Measurements from ENCODE around the gene MLYCD. TPM values are rescaled to one million over a fixed set of nuclear protein-coding genes. Genes with fewer than 3 reads are reported as not detected.

MLYCD gene
- total RNA-seq, 1 donor from 2014 or later, result 5.3 TPM

DNA sequence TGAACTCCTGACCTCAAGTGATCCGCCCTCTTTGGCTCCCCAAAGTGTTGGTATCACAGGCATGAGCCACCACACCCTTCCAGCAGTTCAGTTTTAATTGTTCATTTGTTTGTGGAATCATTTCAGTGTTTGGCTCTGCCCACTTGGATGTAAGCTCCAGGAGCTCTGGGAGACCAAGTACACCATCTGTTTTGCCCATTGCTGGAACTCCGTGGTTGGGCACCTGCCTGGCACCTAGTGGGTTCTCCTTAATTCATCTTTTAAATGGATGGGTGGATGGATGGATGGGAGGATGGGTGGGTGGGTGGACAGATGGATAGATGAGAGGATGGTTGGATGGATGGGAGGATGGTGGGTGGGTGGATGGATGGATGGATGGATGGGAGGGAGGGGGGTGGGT is 68.2 kb downstream of the MLYCD start:
- no peak for DNase-seq (ENCODE audit: extremely low spot score, unreplicated experiment)
- no peak overlapping the region for H3K27ac Mint-ChIP-seq (ENCODE audit: unreplicated experiment)

DNA sequence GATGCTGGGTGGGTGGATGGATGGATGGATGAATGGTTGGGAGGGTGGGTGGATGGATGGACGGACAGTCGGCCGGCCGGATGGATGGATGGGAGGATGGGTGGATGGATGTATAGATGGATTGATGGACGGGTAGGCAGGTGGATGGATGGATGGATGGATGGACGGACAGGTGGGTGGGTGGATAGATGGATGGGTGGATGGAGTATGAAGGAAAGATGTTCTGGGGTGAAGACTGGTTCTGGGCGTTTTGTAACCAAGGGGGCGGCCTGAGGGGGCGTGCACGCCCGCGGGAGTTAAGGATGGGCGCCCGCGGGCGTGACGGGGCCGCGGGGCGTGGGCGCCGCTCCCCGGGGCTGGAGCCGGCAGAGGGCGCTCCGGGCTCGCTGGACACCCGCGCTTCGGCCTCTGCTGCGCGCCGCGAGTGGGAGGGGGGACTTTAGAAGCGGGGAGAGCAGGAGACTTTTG is 69.0 kb downstream of the MLYCD start, which contains the start of gene NECAB2:
NECAB2 (plus strand) TSS at position 407 of the 468 bp plus-strand sequence. CDS start 405 bp downstream, outside the sequence.
- DNase-seq (ENCODE audit: extremely low spot score, unreplicated experiment), result no peak

More for the DNA sequence above, 68.2 kb downstream of the MLYCD start:
- Mint-ChIP-seq H3K36me3 (ENCODE audit: unreplicated experiment) (no peaks in the 10 kb centered on the region), H3K27me3 (ENCODE audit: unreplicated experiment) (peaks cover 6% of the 10 kb centered on the region), H3K9me3 (ENCODE audit: unreplicated experiment) (no peaks in the 10 kb centered on the region), H3K4me1 (ENCODE audit: unreplicated experiment) (peaks cover 1% of the 10 kb centered on the region), H3K4me3 (ENCODE audit: unreplicated experiment) (no peak overlapping the region)
- TF ChIP-seq, protein P1, sequence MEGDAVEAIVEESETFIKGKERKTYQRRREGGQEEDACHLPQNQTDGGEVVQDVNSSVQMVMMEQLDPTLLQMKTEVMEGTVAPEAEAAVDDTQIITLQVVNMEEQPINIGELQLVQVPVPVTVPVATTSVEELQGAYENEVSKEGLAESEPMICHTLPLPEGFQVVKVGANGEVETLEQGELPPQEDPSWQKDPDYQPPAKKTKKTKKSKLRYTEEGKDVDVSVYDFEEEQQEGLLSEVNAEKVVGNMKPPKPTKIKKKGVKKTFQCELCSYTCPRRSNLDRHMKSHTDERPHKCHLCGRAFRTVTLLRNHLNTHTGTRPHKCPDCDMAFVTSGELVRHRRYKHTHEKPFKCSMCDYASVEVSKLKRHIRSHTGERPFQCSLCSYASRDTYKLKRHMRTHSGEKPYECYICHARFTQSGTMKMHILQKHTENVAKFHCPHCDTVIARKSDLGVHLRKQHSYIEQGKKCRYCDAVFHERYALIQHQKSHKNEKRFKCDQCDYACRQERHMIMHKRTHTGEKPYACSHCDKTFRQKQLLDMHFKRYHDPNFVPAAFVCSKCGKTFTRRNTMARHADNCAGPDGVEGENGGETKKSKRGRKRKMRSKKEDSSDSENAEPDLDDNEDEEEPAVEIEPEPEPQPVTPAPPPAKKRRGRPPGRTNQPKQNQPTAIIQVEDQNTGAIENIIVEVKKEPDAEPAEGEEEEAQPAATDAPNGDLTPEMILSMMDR (IDR thresholded peaks at IDR 0.05), result no peak

DNA sequence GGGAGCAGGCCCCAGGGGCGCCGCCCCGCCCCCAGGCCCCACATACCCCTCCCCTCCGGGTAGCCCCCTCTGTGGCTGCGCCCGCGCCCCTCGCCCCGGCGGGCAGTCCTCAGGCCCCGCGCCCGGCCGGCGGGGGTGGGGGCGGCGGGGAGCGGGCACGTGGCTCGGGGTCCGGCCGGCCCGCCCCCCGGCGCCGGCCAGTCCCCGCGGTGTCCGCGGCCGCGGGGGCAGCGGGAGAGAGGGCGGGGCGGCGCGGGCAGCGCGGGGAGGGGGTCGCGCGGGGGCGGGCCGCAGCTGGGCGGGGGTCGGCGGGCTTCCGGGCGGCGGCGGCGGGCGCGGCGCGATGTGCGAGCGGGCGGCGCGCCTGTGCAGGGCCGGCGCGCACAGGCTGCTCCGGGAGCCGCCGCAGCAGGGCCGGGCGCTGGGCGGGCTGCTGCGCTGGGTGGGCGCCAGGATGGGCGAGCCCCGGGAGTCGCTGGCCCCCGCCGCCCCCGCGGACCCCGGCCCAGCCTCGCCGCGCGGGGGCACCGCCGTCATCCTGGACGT is 69.5 kb downstream of the MLYCD start:
- Mint-ChIP-seq H3K4me1 (ENCODE audit: unreplicated experiment) (peaks cover 1% of the 10 kb centered on the region), H3K36me3 (ENCODE audit: unreplicated experiment) (no peaks in the 10 kb centered on the region), H3K27me3 (ENCODE audit: unreplicated experiment) (peaks cover 6% of the 10 kb centered on the region), H3K4me3 (ENCODE audit: unreplicated experiment) (no peak overlapping the region), H3K9me3 (ENCODE audit: unreplicated experiment) (no peaks in the 10 kb centered on the region), H3K27ac (ENCODE audit: unreplicated experiment) (no peak overlapping the region)
- DNase-seq (ENCODE audit: extremely low spot score, unreplicated experiment), result no peak
- TF ChIP-seq, protein P1 (IDR thresholded peaks at IDR 0.05), result no peak

More for the DNA sequence above, 69.0 kb downstream of the MLYCD start, which contains the start of gene NECAB2:
- Mint-ChIP-seq H3K9me3 (ENCODE audit: unreplicated experiment) (no peaks in the 10 kb centered on the region), H3K4me3 (ENCODE audit: unreplicated experiment) (peak within 1 kb of the TSS; percentile 62), H3K27me3 (ENCODE audit: unreplicated experiment) (peaks cover 6% of the 10 kb centered on the region), H3K36me3 (ENCODE audit: unreplicated experiment) (no peaks in the 10 kb centered on the region), H3K27ac (ENCODE audit: unreplicated experiment) (no peak within 1 kb of the TSS), H3K4me1 (ENCODE audit: unreplicated experiment) (peaks cover 1% of the 10 kb centered on the region)
- TF ChIP-seq, protein P1 (IDR thresholded peaks at IDR 0.05), result peak; percentile 85

DNA sequence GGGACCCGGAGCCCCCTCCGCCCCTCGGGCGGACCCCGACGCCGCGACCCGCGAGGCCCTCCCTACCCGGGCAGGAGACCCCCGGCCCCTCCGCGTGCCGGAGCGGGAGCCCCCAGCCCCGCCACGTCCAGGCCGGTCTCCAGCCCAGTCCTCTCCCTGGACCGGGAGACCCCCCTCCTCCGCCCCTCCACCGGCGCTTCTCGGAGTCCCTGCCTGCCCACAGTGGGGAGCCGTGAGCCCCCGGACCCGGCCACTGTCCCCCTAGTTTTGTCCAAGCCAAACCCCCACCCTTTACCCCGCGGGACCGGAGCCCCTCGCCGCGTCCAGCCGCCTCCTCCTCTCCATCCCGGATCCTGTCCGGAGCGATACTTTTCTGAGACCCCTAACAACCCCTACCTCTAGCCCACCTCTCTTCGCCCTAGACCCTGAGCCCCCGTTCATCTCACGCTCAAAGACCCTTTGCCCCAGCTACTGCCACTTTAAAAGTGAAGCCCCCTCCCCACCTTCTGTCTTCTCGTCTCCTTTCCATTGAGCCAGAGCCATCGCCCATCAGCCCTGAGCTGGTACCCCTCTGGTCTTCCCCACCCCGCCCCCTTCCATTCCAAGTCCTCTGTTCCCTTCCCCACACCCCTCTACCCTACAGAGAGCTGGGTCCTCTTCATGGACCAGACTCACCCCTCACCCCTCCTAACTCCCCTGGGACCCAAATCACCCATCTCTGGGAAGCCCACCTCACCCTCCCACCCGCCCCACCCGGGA is 70.2 kb downstream of the MLYCD start:
- DNase-seq (ENCODE audit: extremely low spot score, unreplicated experiment), result no peak
- TF ChIP-seq, protein P1 (IDR thresholded peaks at IDR 0.05), result no peak
- Mint-ChIP-seq H3K36me3 (ENCODE audit: unreplicated experiment) (no peaks in the 10 kb centered on the region), H3K27me3 (ENCODE audit: unreplicated experiment) (peaks cover 6% of the 10 kb centered on the region), H3K4me3 (ENCODE audit: unreplicated experiment) (peak overlapping the region; percentile 62), H3K4me1 (ENCODE audit: unreplicated experiment) (peaks cover 1% of the 10 kb centered on the region), H3K27ac (ENCODE audit: unreplicated experiment) (no peak overlapping the region), H3K9me3 (ENCODE audit: unreplicated experiment) (no peaks in the 10 kb centered on the region)

DNA sequence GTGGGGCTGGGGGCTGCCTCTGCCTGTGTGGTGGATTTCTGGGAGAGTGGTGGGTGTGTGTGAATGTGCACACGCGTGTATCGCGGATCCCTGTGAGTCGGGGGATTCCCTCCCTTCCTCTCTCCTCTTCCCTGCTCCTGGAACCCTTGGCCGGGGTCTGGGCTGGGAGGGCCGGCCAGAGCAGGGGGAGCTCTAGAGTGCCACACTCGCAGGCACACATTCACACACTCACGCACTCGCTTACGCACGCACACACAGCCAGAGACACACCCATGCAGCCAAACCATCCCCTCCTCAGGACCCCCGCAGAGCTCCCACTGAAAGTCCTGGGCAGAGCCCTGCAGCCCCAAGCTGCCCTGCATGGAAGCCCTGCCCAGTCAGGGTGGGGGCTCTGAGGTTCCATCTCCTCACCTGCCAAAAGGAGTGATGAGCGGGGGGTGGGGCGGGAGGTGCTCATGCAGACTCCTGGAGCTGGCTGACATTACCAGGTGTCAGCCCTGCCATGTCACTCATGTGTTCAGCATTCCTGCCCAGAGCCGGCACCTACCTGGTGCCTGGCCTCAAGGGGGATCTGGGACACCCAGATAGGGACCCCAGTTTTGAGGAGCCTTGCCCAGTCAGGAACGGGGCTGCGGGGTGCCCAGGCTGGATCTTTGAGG is 71.0 kb downstream of the MLYCD start:
- DNase-seq (ENCODE audit: extremely low spot score, unreplicated experiment), result no peak
- Mint-ChIP-seq H3K4me3 (ENCODE audit: unreplicated experiment) (peak overlapping the region; percentile 45), H3K4me1 (ENCODE audit: unreplicated experiment) (peaks cover 1% of the 10 kb centered on the region), H3K9me3 (ENCODE audit: unreplicated experiment) (no peaks in the 10 kb centered on the region), H3K27ac (ENCODE audit: unreplicated experiment) (no peak overlapping the region), H3K36me3 (ENCODE audit: unreplicated experiment) (no peaks in the 10 kb centered on the region), H3K27me3 (ENCODE audit: unreplicated experiment) (peaks cover 6% of the 10 kb centered on the region)
- TF ChIP-seq, protein P1 (IDR thresholded peaks at IDR 0.05), result no peak

Measured in osteocyte (in vitro differentiated cells).